Ishikawa (cell line): ENCODE measurements around the gene VCAN.

Source experiments
- CEBPB ChIP-seq: IDR thresholded peaks from 2 replicates; pipeline ENCODE4 v1.6.1; 2012
- CREB1 ChIP-seq: IDR thresholded peaks from 2 replicates; pipeline ENCODE4 v1.6.1; 2012; ENCODE audit warnings: low read depth
- EGR1 ChIP-seq: IDR thresholded peaks from 2 replicates; pipeline ENCODE4 v1.6.1; 2012
- EP300 ChIP-seq: IDR thresholded peaks from 2 replicates; pipeline ENCODE4 v1.6.1; 2012; ENCODE audit warnings: borderline replicate concordance
- FOXM1 ChIP-seq: IDR thresholded peaks from 2 replicates; pipeline ENCODE4 v1.6.1; 2012; ENCODE audit warnings: low read depth, borderline replicate concordance
- NFIC ChIP-seq: IDR thresholded peaks from 2 replicates; pipeline ENCODE4 v1.6.1; 2012
- RAD21 ChIP-seq: IDR thresholded peaks from 2 replicates; pipeline ENCODE4 v1.6.1; 2012; ENCODE audit warnings: low read depth
- TAF1 ChIP-seq: IDR thresholded peaks from 2 replicates; pipeline ENCODE4 v1.6.1; 2012; ENCODE audit warnings: low read depth, mild to moderate bottlenecking
- TCF12 ChIP-seq: IDR thresholded peaks from 2 replicates; pipeline ENCODE4 v1.6.1; 2012; ENCODE audit warnings: low read depth
- TEAD4 ChIP-seq: IDR thresholded peaks from 2 replicates; pipeline ENCODE4 v1.6.1; 2012
- YY1 ChIP-seq: IDR thresholded peaks from 2 replicates; pipeline ENCODE4 v1.6.1; 2012; ENCODE audit warnings: low read depth
- ZBTB7A ChIP-seq: IDR thresholded peaks from 2 replicates; pipeline ENCODE4 v1.6.1; 2012; ENCODE audit warnings: low read depth
- TF ChIP-seq, protein P1 (sequence below): IDR thresholded peaks from 2 replicates; pipeline ENCODE4 v1.6.1; 2012
- TF ChIP-seq, protein P2 (sequence below): IDR thresholded peaks from 2 replicates; pipeline ENCODE4 v1.6.1; 2012; ENCODE audit warnings: low read depth, mild to moderate bottlenecking
- TF ChIP-seq, protein P3 (sequence below): IDR thresholded peaks from 2 replicates; pipeline ENCODE4 v1.6.1; 2012

Gene VCAN

DNA sequence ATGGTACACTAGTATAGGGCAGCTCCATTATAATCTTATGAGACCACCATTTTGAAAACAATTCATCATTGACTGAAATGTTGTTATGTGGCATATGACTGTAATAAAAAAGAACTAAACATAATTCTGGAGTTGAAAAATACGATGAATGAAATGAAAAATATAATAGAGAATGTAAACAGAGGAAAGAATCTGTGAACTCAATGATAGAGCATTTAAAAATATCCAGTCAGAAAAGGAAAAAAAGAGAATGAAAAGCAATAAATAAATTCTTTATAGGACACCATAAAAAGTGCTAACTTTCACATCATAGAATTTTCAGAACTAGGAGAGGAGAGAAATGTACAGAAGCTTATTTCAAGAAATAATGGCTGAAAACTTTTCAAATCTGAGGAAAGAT is 17.6 kb upstream of the VCAN start:
- TF ChIP-seq CEBPB, result no peak
- TF ChIP-seq TEAD4, result no peak
- TF ChIP-seq, protein P1, sequence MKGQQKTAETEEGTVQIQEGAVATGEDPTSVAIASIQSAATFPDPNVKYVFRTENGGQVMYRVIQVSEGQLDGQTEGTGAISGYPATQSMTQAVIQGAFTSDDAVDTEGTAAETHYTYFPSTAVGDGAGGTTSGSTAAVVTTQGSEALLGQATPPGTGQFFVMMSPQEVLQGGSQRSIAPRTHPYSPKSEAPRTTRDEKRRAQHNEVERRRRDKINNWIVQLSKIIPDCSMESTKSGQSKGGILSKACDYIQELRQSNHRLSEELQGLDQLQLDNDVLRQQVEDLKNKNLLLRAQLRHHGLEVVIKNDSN, result no peak

DNA sequence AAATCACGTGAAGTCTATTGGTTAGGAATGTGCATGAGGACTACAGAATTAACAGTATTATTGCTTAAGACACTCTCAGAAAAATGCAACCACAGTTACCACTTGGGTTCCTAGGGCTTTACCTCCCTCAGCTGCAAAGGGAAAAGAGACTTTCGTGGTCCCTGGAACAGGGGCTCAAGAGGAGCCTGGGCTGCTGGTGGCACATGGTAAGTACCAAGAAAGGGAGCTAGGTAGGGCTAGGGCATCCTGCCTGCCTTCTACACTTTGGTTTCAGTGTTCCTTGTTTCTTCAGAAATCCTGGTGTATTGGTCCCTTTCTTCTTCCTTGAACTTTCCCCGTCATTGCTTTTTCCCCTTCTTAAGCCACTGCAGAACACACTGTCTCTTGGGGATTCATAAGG is 7.3 kb upstream of the VCAN start:
- no peak for TF ChIP-seq EGR1
- TF ChIP-seq, protein P1, result no peak
- no peak for TF ChIP-seq FOXM1
- TF ChIP-seq, protein P2, sequence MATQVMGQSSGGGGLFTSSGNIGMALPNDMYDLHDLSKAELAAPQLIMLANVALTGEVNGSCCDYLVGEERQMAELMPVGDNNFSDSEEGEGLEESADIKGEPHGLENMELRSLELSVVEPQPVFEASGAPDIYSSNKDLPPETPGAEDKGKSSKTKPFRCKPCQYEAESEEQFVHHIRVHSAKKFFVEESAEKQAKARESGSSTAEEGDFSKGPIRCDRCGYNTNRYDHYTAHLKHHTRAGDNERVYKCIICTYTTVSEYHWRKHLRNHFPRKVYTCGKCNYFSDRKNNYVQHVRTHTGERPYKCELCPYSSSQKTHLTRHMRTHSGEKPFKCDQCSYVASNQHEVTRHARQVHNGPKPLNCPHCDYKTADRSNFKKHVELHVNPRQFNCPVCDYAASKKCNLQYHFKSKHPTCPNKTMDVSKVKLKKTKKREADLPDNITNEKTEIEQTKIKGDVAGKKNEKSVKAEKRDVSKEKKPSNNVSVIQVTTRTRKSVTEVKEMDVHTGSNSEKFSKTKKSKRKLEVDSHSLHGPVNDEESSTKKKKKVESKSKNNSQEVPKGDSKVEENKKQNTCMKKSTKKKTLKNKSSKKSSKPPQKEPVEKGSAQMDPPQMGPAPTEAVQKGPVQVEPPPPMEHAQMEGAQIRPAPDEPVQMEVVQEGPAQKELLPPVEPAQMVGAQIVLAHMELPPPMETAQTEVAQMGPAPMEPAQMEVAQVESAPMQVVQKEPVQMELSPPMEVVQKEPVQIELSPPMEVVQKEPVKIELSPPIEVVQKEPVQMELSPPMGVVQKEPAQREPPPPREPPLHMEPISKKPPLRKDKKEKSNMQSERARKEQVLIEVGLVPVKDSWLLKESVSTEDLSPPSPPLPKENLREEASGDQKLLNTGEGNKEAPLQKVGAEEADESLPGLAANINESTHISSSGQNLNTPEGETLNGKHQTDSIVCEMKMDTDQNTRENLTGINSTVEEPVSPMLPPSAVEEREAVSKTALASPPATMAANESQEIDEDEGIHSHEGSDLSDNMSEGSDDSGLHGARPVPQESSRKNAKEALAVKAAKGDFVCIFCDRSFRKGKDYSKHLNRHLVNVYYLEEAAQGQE, result no peak
- no peak for TF ChIP-seq CEBPB
- TF ChIP-seq CREB1, result no peak
- TF ChIP-seq RAD21, result no peak
- no peak for TF ChIP-seq TEAD4
- no peak for TF ChIP-seq YY1
- TF ChIP-seq TCF12, result no peak
- TF ChIP-seq NFIC, result no peak
- no peak for TF ChIP-seq ZBTB7A
- no peak for TF ChIP-seq TAF1
- TF ChIP-seq, protein P3, sequence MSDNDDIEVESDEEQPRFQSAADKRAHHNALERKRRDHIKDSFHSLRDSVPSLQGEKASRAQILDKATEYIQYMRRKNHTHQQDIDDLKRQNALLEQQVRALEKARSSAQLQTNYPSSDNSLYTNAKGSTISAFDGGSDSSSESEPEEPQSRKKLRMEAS, result no peak
- no peak for TF ChIP-seq EP300

DNA sequence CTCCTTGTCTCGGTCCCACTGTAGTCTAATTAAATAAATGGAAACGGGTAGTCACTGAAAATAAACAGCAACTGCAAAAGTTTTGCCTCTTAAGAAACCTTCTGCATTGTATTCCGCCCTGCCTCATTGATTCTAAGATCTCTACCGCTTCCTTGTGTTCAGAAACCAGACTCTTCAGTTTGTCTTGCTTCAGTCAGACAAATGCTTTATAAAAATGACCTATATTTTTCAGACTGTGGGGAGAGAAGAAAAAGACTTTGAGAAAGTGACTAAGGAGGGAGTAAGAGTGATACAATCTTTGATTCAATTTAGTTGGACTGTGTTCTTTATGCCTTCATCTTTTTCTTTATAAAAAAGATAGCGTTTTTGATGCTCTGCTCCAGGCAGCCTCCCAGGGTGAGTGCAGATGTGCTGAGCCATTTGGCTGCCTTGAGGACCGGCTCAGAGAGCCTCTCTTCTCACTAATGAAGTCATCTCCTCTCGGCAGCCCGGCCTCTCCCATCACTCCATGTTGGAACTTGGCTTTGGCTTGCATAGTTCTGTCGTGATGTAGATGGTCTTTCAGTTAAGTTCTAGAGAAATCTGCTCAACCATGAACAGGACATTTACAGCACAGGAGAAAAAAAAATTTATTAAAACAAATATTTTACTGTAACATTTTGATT is 4.0 kb upstream of the VCAN start:
- TF ChIP-seq RAD21, result no peak

DNA sequence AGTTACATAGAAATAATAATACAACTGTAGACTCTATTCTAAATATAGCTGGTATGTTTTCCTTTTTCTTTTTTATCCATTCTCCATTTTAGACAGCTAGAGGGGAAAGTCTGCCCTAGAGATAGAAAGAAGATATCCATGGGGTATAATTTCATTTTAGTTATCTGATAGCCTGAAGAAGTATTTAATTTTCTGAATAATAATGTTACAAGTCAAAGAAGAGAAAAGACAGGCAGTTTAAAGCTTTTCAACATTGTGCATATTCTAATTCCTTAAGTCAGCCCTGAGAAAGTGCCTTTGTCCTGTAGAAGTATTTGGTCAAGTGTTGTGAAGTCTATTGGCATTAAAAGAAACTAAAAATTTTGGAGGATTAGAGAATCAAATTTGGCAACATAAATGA is 2.5 kb upstream of the VCAN start:
- TF ChIP-seq RAD21 (no peak), TAF1 (no peak), EGR1 (no peak), NFIC (no peak), FOXM1 (no peak), TCF12 (no peak), TEAD4 (no peak), ZBTB7A (no peak), CEBPB (no peak), EP300 (no peak)
- TF ChIP-seq, protein P2, result no peak
- TF ChIP-seq, protein P3, result no peak

DNA sequence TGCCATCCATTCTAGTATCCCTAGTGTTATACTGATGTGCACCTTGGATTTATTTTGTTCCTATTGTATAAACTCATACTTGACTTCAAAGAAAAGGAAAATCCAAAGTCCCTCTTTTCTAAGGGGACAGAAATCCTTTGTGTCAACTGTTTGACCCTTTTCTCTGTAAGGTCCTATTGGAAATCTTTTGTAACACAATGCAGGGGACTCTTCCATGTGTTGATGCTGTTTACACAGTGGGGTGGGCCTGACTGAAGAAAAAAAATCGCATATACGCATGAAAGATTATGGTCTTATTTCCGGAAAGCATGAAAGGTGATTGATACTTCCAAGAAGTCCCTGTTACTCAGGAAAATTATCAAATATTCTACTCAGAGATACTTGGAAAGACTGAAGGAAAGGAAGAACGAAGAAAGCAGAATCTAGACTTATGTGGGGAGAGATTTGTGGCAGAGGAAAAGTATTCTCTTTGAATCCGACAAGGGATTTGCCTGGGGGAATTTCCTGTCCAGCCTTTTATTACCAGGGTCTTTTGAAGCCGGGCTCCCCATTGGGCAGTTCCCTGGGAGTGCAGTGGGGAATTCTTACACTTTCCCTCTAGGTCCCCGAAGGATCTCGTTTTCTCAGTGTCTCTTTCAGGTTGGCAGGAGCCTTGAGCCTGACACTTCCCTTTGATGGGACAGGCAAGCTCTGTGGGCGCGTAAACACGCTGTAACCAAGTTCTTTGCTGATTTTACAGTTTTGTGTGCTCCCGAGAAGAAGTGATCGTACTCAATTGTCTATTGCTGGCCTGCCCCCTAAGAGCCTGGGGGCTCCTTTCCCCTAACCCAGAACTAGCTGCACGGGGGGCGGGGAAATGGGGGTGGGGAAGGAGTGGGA is 779 bp upstream of the VCAN start:
- TF ChIP-seq EP300, result no peak

DNA sequence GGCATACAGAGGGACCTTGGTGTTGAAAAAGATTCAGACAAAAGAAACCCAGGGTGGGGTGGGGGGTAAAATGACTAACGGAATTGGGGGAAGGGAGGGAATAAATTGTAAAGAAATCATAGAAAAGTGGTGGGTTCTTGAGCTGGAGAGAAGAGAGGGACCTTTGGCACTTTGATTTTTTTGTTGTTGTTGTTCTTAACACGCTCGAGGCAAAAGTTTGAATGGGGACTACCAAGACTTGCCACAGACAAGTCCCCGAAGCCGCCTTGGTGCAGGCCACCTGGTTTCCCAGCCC is 616 bp downstream of the VCAN start:
- TF ChIP-seq TAF1 (no peak), TCF12 (no peak), ZBTB7A (no peak), YY1 (no peak)
- TF ChIP-seq, protein P1, result no peak
- TF ChIP-seq, protein P2, result no peak
